ENCODE results near the gene PPP3CA.

The PPP3CA gene

DNA sequence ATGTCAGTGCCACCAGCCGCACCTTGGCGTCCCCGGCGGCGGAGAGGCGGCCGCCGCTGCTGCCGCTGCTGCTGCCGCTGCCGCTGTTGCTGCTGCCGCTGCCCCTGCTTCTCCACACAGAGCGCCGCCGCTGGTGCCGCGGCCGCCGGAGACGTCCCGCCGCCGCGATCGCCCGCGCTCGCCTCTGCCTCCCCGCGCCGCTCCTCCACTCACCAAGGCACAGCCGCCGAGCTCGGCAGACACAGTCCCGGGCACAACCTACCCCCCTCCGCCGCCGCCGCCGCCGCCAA lies at the start of gene PPP3CA:
PPP3CA (minus strand) TSS at position 260 of the 290 bp plus-strand sequence.
- Histone ChIP-seq H3K9ac (ENCODE audit: low read depth, low read length) (peak within 1 kb of the TSS; percentile 70; the same call in 1 of the 2 replicates), H3K4me3 (ENCODE audit: low read length) (peak within 1 kb of the TSS; percentile 93), H3K4me1 (ENCODE audit: insufficient read depth, low read length) (no peaks in the 10 kb centered on the region), H3K9me3 (ENCODE audit: insufficient read depth, low read depth, low read length) (no peaks in the 10 kb centered on the region), H3K27ac (ENCODE audit: low read length) (no peak within 1 kb of the TSS), H3K36me3 (ENCODE audit: insufficient read depth, low read depth, low read length) (no peaks in the 10 kb centered on the region), H3K27me3 (ENCODE audit: insufficient read depth, low read length) (peaks cover 35% of the 10 kb centered on the region)

- Histone ChIP-seq H3K36me3 (ENCODE audit: insufficient read depth, low read depth, low read length) (no peaks in the 10 kb centered on the region), H3K4me1 (ENCODE audit: insufficient read depth, low read length) (no peaks in the 10 kb centered on the region), H3K27me3 (ENCODE audit: insufficient read depth, low read length) (no peaks in the 10 kb centered on the region), H3K9ac (ENCODE audit: low read depth, low read length) (no peak overlapping the region), H3K9me3 (ENCODE audit: insufficient read depth, low read depth, low read length) (no peaks in the 10 kb centered on the region), H3K27ac (ENCODE audit: low read length) (no peak overlapping the region), H3K4me3 (ENCODE audit: low read length) (no peak overlapping the region)
Measured at GRCh38 chr4:101393256-101393655, 45.9 kb upstream of the PPP3CA start.

DNA sequence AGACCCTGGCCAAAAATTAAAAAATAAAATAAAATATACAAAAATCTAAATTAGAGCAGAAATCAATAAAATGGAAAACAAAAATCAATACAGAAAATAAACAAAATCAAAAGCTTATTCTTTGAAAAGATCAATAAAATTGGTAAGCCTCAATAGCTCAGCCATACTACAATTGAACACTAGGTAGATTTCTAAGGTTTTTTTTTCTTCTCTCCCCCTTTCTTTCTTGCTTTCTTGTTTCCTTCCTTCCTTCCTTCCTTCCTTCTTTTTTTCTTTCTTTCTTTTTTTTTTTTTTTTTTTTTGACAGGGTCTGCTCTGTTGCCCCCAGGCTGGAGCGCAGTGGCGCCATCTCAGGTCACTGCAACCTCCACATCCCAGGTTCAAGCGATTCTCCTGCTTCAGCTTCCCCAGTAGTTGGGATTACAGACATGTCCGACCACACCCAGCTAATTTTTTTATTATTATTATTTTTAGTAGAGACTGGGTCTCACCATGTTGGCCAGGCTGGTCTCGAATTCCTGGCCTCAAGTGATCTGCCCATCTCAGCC lies 23.4 kb upstream of the PPP3CA start:
- Histone ChIP-seq H3K4me3 (ENCODE audit: low read length) (no peak overlapping the region), H3K9ac (ENCODE audit: low read depth, low read length) (no peak overlapping the region), H3K4me1 (ENCODE audit: insufficient read depth, low read length) (peaks cover 5% of the 10 kb centered on the region; the same call in 1 of the 2 replicates), H3K27me3 (ENCODE audit: insufficient read depth, low read length) (no peaks in the 10 kb centered on the region), H3K27ac (ENCODE audit: low read length) (no peak overlapping the region), H3K36me3 (ENCODE audit: insufficient read depth, low read depth, low read length) (no peaks in the 10 kb centered on the region), H3K9me3 (ENCODE audit: insufficient read depth, low read depth, low read length) (no peaks in the 10 kb centered on the region)

- Histone ChIP-seq H3K27ac (ENCODE audit: low read length) (no peak overlapping the region), H3K9ac (ENCODE audit: low read depth, low read length) (no peak overlapping the region), H3K36me3 (ENCODE audit: insufficient read depth, low read depth, low read length) (no peaks in the 10 kb centered on the region), H3K4me1 (ENCODE audit: insufficient read depth, low read length) (peaks cover 5% of the 10 kb centered on the region; the same call in 1 of the 2 replicates), H3K9me3 (ENCODE audit: insufficient read depth, low read depth, low read length) (no peaks in the 10 kb centered on the region), H3K4me3 (ENCODE audit: low read length) (no peak overlapping the region), H3K27me3 (ENCODE audit: insufficient read depth, low read length) (no peaks in the 10 kb centered on the region)
Measured at GRCh38 chr4:101367201-101367600, 19.9 kb upstream of the PPP3CA start.

DNA sequence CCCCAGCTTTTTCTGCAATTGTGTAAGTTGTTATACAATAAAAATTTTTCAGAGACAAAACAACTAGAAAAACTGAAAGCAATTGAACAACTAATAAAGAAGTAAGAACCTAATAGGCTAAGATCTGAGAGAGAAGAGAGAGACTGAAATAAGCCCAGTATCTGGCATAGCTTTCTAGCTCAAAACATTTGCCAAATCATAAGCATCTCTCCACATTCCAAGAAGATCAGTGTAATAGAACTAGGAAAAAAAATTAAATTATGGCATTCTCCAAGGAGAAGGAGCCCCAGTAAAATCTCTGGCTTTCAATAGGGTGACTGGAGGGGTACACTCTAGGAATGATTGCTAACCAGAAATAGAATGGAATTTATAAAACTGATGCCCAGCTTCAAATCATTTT lies 19.0 kb upstream of the PPP3CA start:
- H3K9ac ChIP-seq (ENCODE audit: low read depth, low read length): no peak overlapping the region
- H3K4me1 ChIP-seq (ENCODE audit: insufficient read depth, low read length): peaks cover 5% of the 10 kb centered on the region; the same call in 1 of the 2 replicates
- no peaks in the 10 kb centered on the region for H3K9me3 ChIP-seq (ENCODE audit: insufficient read depth, low read depth, low read length)
- no peaks in the 10 kb centered on the region for H3K36me3 ChIP-seq (ENCODE audit: insufficient read depth, low read depth, low read length)
- H3K27me3 ChIP-seq (ENCODE audit: insufficient read depth, low read length): no peaks in the 10 kb centered on the region
- no peak overlapping the region for H3K4me3 ChIP-seq (ENCODE audit: low read length)
- no peak overlapping the region for H3K27ac ChIP-seq (ENCODE audit: low read length)

DNA sequence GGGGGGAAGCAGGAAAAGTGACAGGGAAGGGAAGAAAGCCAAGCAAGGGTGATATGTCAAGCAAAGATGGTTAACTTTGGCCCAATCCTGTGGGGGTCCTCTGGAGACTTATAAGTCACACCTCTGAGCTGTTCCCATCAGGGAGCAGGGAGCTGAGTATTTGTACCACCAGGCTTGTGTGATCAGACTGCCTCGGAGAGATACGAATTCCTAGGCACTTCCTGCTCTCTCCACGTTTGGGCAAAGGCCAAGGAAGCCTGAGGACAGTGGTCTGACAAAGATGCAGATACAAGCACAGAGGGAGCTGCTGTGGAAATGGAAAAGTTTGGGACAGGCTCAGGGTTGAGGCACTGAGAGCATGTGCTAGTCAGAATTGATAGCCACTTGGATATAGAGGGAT lies 10.4 kb upstream of the PPP3CA start:
- no peak overlapping the region for H3K4me3 ChIP-seq (ENCODE audit: low read length)
- H3K27ac ChIP-seq (ENCODE audit: low read length): no peak overlapping the region

GRCh38 chr4:101356928-101357327 lies 9.6 kb upstream of the PPP3CA start:
- H3K4me1 ChIP-seq (ENCODE audit: insufficient read depth, low read length): peaks cover 4% of the 10 kb centered on the region; the same call in 1 of the 2 replicates
- H3K9me3 ChIP-seq (ENCODE audit: insufficient read depth, low read depth, low read length): no peaks in the 10 kb centered on the region
- no peak overlapping the region for H3K4me3 ChIP-seq (ENCODE audit: low read length)
- no peaks in the 10 kb centered on the region for H3K36me3 ChIP-seq (ENCODE audit: insufficient read depth, low read depth, low read length)
- no peaks in the 10 kb centered on the region for H3K27me3 ChIP-seq (ENCODE audit: insufficient read depth, low read length)
- no peak overlapping the region for H3K27ac ChIP-seq (ENCODE audit: low read length)
- H3K9ac ChIP-seq (ENCODE audit: low read depth, low read length): no peak overlapping the region

More for the DNA sequence above, 10.4 kb upstream of the PPP3CA start:
- Histone ChIP-seq H3K9me3 (ENCODE audit: insufficient read depth, low read depth, low read length) (no peaks in the 10 kb centered on the region), H3K36me3 (ENCODE audit: insufficient read depth, low read depth, low read length) (no peaks in the 10 kb centered on the region), H3K9ac (ENCODE audit: low read depth, low read length) (no peak overlapping the region), H3K27me3 (ENCODE audit: insufficient read depth, low read length) (no peaks in the 10 kb centered on the region), H3K4me1 (ENCODE audit: insufficient read depth, low read length) (peaks cover 4% of the 10 kb centered on the region; the same call in 1 of the 2 replicates)

DNA sequence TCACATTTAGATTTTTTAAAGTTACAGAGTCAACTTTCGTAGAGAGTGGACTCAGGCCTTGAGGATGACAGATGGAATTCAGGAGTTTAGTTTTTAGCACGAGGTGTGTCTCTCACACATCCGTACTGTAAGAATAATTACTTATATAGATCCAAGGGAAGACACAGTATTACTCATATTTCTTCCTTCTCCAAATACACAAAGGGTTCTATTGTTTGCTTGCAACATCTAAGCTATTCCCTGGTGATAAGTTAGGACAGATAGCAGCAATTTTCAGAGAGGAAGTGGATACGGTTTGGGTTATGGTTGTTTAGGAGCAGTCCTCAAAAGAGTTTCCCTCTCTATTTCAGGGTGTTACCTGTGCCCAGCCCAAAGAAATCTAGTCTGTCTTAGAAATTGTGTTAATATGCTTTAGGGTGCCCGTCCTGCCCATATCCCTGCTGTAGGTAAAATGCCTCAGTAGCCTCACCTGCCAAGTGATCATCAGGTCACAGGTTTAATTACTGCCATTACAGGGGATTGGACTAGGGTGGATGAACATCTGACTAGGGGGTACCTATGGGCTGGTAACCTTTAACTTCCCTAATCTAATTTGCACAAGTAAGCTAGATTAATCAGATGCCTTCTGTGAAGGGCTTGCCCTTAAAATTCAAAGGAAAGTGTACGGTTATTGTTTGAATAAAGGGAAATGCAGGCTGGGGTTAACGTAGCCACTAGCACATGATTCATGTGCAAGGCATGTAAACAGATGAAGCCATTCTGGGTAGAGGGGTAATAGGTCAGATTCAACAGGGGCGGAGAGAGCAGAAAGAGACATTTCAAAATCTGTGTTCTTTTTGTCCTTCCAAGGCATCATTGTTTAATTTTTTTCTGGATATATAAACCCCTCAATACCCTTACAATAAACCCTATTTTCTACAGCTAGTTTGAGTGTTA lies 8.7 kb upstream of the PPP3CA start:
- H3K4me3 ChIP-seq (ENCODE audit: low read length): no peak overlapping the region
- H3K9ac ChIP-seq (ENCODE audit: low read depth, low read length): no peak overlapping the region
- peaks cover under 1% of the 10 kb centered on the region; the same call in 1 of the 2 replicates for H3K27me3 ChIP-seq (ENCODE audit: insufficient read depth, low read length)
- peaks cover 4% of the 10 kb centered on the region; the same call in 1 of the 2 replicates for H3K4me1 ChIP-seq (ENCODE audit: insufficient read depth, low read length)
- no peaks in the 10 kb centered on the region for H3K36me3 ChIP-seq (ENCODE audit: insufficient read depth, low read depth, low read length)
- no peaks in the 10 kb centered on the region for H3K9me3 ChIP-seq (ENCODE audit: insufficient read depth, low read depth, low read length)
- no peak overlapping the region for H3K27ac ChIP-seq (ENCODE audit: low read length)

- H3K9ac ChIP-seq (ENCODE audit: low read depth, low read length): no peak overlapping the region
- no peak overlapping the region for H3K27ac ChIP-seq (ENCODE audit: low read length)
- H3K36me3 ChIP-seq (ENCODE audit: insufficient read depth, low read depth, low read length): no peaks in the 10 kb centered on the region
- H3K4me1 ChIP-seq (ENCODE audit: insufficient read depth, low read length): peaks cover 4% of the 10 kb centered on the region; the same call in 1 of the 2 replicates
- H3K4me3 ChIP-seq (ENCODE audit: low read length): no peak overlapping the region
- H3K27me3 ChIP-seq (ENCODE audit: insufficient read depth, low read length): peaks cover 9% of the 10 kb centered on the region
- H3K9me3 ChIP-seq (ENCODE audit: insufficient read depth, low read depth, low read length): no peaks in the 10 kb centered on the region
Measured at GRCh38 chr4:101355246-101355645, 7.9 kb upstream of the PPP3CA start.

DNA sequence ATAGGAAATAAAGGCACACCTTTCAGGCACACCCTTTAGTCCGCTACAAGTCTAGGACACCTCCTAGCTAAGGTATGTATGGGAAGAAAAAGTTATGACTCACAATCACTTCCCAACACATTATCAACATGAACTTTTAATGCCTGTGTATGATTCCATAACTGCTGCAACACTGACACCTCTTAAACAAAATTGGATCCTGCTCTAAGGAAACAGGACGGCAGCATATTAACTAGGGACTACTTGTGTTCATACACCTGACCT lies 2.4 kb upstream of the PPP3CA start:
- Histone ChIP-seq H3K9me3 (ENCODE audit: insufficient read depth, low read depth, low read length) (no peaks in the 10 kb centered on the region), H3K9ac (ENCODE audit: low read depth, low read length) (no peak overlapping the region), H3K27me3 (ENCODE audit: insufficient read depth, low read length) (peaks cover 35% of the 10 kb centered on the region)

DNA sequence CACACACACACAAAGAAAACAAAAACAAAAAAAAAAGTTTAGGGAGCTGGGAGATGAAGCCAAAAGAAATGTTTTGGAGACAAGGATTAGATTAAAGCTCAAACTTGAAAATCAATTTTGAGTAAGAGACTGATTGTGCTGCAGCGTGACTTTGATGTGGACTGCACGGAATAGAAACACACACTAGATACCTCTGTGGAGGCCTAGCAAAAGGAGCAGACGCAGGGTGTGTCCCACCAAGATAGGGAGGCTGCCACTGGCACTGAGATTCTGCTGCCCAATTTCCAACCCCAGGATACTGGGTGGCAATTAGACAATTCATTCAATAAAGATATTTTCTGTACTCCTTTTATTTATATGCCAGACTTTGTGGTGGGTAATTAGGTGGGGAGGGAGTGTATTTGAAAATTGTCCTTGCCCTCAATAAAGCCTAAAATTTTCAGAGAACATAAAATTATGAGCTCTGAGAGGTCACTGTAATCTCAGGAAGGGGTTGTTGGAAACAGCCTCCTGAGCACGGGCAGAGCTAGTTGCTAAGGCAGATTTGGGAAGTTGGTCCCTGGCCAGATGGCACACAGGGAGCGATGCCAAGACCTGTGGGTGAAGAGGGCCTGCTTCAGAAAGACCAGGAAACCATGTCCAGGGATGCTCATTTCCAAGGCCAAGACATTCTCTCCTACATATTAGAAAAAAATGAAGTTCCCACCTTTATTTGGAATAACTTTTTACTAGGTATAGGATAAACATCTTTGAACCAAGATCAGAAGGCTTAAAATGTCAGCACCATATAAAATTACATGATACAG lies 1.9 kb upstream of the PPP3CA start:
- H3K4me3 ChIP-seq (ENCODE audit: low read length): peak overlapping the region; percentile 93
- peak overlapping the region; percentile 70; the same call in 1 of the 2 replicates for H3K9ac ChIP-seq (ENCODE audit: low read depth, low read length)
- no peaks in the 10 kb centered on the region for H3K4me1 ChIP-seq (ENCODE audit: insufficient read depth, low read length)
- no peaks in the 10 kb centered on the region for H3K36me3 ChIP-seq (ENCODE audit: insufficient read depth, low read depth, low read length)
- no peak overlapping the region for H3K27ac ChIP-seq (ENCODE audit: low read length)
- peaks cover 35% of the 10 kb centered on the region for H3K27me3 ChIP-seq (ENCODE audit: insufficient read depth, low read length)
- H3K9me3 ChIP-seq (ENCODE audit: insufficient read depth, low read depth, low read length): no peaks in the 10 kb centered on the region

More for the DNA sequence above, 2.4 kb upstream of the PPP3CA start:
- H3K27ac ChIP-seq (ENCODE audit: low read length): no peak overlapping the region
- H3K36me3 ChIP-seq (ENCODE audit: insufficient read depth, low read depth, low read length): no peaks in the 10 kb centered on the region
- no peaks in the 10 kb centered on the region for H3K4me1 ChIP-seq (ENCODE audit: insufficient read depth, low read length)
- H3K4me3 ChIP-seq (ENCODE audit: low read length): no peak overlapping the region
